Measurements from ENCODE around the gene P2RX1. TPM values are rescaled to one million over a fixed set of nuclear protein-coding genes. Genes with fewer than 3 reads are reported as not detected.
A peak's percentile ranks its signal among the peaks of the same experiment; 100 is the strongest.

The P2RX1 gene
- polyA plus RNA-seq, 2 of the 4 experiments (the other 2 are of a cell fraction): 0.05 to 0.13 TPM

- no peak for FAIRE-seq
- no peak for ATAC-seq
- Histone ChIP-seq H3K9me3 (no peaks in the 10 kb centered on the region), H3K27ac (no peak overlapping the region), H3K4me1 (no peaks in the 10 kb centered on the region), H3K4me2 (no peak overlapping the region), H3K4me3 (no peak overlapping the region)
- ChIA-PET POLR2A (no interaction called here), CTCF (interaction anchor here (1.0 to 3.2 kb wide), 5 partner anchors 11 to 94 kb away, joined by 3 to 17 read pairs (median 3); partner anchors contain the start of gene NCBP3)
- no peak for DNase-seq (ENCODE audit: low read depth in 1 of 2, low spot score in 1 of 2)
- no peak for TF ChIP-seq SMC3 (IDR thresholded peaks at IDR 0.05)
- WGBS (ENCODE audit: missing lambda C conversion rate): 85% methylated on average over 11 of the region's 11 CpGs
Observed at GRCh38 chr17:3870871-3871306, 45.4 kb downstream of the P2RX1 start.

GRCh38 chr17:3867606-3868005 is 48.7 kb downstream of the P2RX1 start:
- DNase-seq (ENCODE audit: low read depth in 1 of 2, low spot score in 1 of 2) (no peak), ATAC-seq (0 out of 6 replicates have a peak, but pooled peaks of 1 of the 2 experiments have one; percentile 25), FAIRE-seq (no peak)
- H3K27ac ChIP-seq: no peak overlapping the region
- TF ChIP-seq SREBF2 (IDR thresholded peaks at IDR 0.05) (no peak), HDAC2 (IDR thresholded peaks at IDR 0.05) (no peak), MAFK (IDR thresholded peaks at IDR 0.05; ENCODE audit: partially characterized antibody) (no peak), CHD4 (IDR thresholded peaks at IDR 0.05; ENCODE audit: borderline replicate concordance) (no peak), KDM1A (IDR thresholded peaks at IDR 0.05; ENCODE audit: low read depth) (no peak), FOSL2 (IDR thresholded peaks at IDR 0.05) (no peak), FOSL2 (CRISPR knock-in tag; IDR thresholded peaks at IDR 0.05) (no peak)
- ChIA-PET CTCF (interaction anchor here (1.1 to 12.9 kb wide), 4 partner anchors 20 to 133 kb away, joined by 5 to 224 read pairs (median 57); partner anchors contain the start of gene NCBP3), POLR2A (no interaction called here)
- no peaks in the 10 kb centered on the region for H3K9me3 ChIP-seq
- WGBS (ENCODE audit: missing lambda C conversion rate): 64% methylated on average over 11 of the region's 11 CpGs
- no peak overlapping the region for H3K4me2 ChIP-seq
- H3K4me3 ChIP-seq: no peak overlapping the region
- peaks cover 9% of the 10 kb centered on the region; the same call in 2 of the 3 replicates for H3K4me1 ChIP-seq

- ChIA-PET CTCF (interaction anchor here (1.1 to 12.9 kb wide), 5 partner anchors 19 to 138 kb away, joined by 5 to 224 read pairs (median 35); partner anchors contain the start of gene NCBP3), POLR2A (no interaction called here)
- Histone ChIP-seq H3K27ac (no peak overlapping the region), H3K4me3 (no peak overlapping the region), H3K4me1 (peaks cover 9% of the 10 kb centered on the region; the same call in 2 of the 3 replicates), H3K9me3 (no peaks in the 10 kb centered on the region), H3K4me2 (no peak overlapping the region)
- DNase-seq (ENCODE audit: low read depth in 1 of 2, low spot score in 1 of 2): no peak
- no peak for TF ChIP-seq CTCF (IDR thresholded peaks at IDR 0.05)
- TF ChIP-seq ZC3H11A (IDR thresholded peaks at IDR 0.05): no peak
- no peak for TF ChIP-seq JUN (IDR thresholded peaks at IDR 0.05)
- WGBS (ENCODE audit: missing lambda C conversion rate): 87% methylated on average over 17 of the region's 17 CpGs
- no peak for ATAC-seq
- no peak for FAIRE-seq
Observed at GRCh38 chr17:3867106-3867505, 49.2 kb downstream of the P2RX1 start.

GRCh38 chr17:3866276-3866675 is 50.0 kb downstream of the P2RX1 start:
- Histone ChIP-seq H3K4me3 (no peak overlapping the region), H3K27ac (no peak overlapping the region), H3K9me3 (no peaks in the 10 kb centered on the region), H3K4me2 (no peak overlapping the region), H3K4me1 (peaks cover 9% of the 10 kb centered on the region; the same call in 2 of the 3 replicates)
- ATAC-seq (peak in 1 of 2 experiments; percentile 3; a peak in 1 of 6 replicates), FAIRE-seq (no peak), DNase-seq (ENCODE audit: low read depth in 1 of 2, low spot score in 1 of 2) (no peak)
- WGBS (ENCODE audit: missing lambda C conversion rate): 91% methylated on average over 19 of the region's 21 CpGs
- CTCF ChIA-PET: interaction anchor here (0.6 to 12.9 kb wide), 7 partner anchors 15 to 161 kb away, joined by 3 to 224 read pairs (median 35); partner anchors contain the start of gene NCBP3
- POLR2A ChIA-PET: no interaction called here
- TF ChIP-seq BCL3 (IDR thresholded peaks at IDR 0.05): no peak
- TF ChIP-seq USF2 (IDR thresholded peaks at IDR 0.05): no peak
- TF ChIP-seq CHD2 (IDR thresholded peaks at IDR 0.05; ENCODE audit: low read length, partially characterized antibody): no peak
- no peak for TF ChIP-seq HMGXB4 (CRISPR knock-in tag; IDR thresholded peaks at IDR 0.05; ENCODE audit: borderline replicate concordance)
- TF ChIP-seq JUNB (IDR thresholded peaks at IDR 0.05): no peak
- no peak for TF ChIP-seq EHF (CRISPR knock-in tag; IDR thresholded peaks at IDR 0.05)
- no peak for TF ChIP-seq FOXS1 (CRISPR knock-in tag; IDR thresholded peaks at IDR 0.05)
- TF ChIP-seq CBX2 (IDR thresholded peaks at IDR 0.05; ENCODE audit: borderline replicate concordance, low read depth): no peak
- TF ChIP-seq MYC (IDR thresholded peaks at IDR 0.05; ENCODE audit: borderline replicate concordance, low read length): no peak
- TF ChIP-seq FOSL2 (IDR thresholded peaks at IDR 0.05): no peak
- no peak for TF ChIP-seq FOSL2 (CRISPR knock-in tag; IDR thresholded peaks at IDR 0.05)
- TF ChIP-seq ATOH8 (CRISPR knock-in tag; IDR thresholded peaks at IDR 0.05; ENCODE audit: low read depth): no peak
